ENCODE measurements around the gene INS.
A peak's percentile ranks its signal among the peaks of the same experiment; 100 is the strongest.
"Not testable (repeated sequence)": the region's sequence is repeated elsewhere in the genome, so short reads cannot be mapped to it uniquely, and the experiment has no call there.

INS gene

DNA sequence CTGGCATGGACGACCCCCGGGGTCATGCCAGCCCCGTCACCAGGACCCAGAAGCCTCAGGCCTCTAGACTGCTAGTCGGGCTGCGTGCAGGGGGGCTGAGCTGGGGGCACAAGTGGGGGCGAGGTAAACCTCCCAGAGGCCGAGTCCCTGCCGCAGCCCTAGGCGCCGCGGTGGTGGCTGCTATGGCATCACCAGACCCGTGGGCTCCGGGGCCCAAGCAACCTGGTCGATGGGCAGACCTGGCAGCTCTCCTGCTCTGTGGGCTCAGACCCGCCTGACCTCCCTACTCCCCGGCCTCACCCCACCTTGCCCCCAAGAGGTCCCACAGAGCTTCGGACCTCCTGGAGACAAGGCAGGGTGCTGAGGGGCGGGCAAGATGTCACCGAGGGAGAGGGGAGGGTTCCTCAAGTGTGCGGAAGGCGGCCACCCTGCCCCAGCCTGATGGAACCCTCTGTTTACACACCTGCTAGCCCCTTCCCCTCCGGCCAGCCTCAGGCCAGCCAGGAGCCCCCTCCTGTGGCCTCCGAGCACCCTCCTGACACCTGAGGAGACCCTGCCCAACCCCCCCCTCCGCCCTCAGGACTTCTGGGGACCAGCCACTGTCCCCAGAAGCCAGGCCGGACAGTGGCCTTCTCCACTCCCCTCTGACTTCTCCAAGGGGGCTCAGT lies 31.2 kb downstream of the INS start:
- peaks cover 80% of the 10 kb centered on the region for H3K27me3 Mint-ChIP-seq
- H3K4me1 Mint-ChIP-seq: no peaks in the 10 kb centered on the region
- no peak for ATAC-seq
- no peak overlapping the region for H3K4me3 Mint-ChIP-seq
- no peak overlapping the region for H3K27ac Mint-ChIP-seq
- no peaks in the 10 kb centered on the region for H3K36me3 Mint-ChIP-seq
- H3K9me3 Mint-ChIP-seq: peaks cover 33% of the 10 kb centered on the region

DNA sequence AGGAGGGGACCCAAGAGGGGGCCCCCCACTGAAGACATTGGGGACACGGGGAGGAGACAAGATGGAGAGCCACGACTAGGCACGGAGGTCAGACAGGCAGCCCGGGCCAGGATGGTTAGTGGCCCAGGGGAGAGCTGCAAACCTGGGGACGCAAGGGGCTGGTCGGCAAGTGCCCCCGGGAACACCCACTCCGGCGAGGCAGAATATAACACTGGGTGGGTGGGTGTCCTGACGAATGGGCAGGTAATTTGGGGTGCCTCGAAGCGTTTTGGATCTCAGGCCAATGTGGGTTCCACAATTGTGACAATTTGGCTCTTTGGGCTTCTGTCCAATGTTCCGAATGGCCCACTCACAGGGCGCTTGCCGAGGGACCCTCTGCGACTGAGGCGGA lies 31.7 kb downstream of the INS start:
- Mint-ChIP-seq H3K36me3 (no peaks in the 10 kb centered on the region), H3K27ac (no peak overlapping the region), H3K4me3 (no peak overlapping the region), H3K4me1 (no peaks in the 10 kb centered on the region), H3K27me3 (peaks cover 80% of the 10 kb centered on the region), H3K9me3 (peaks cover 36% of the 10 kb centered on the region)
- no peak for ATAC-seq

- Mint-ChIP-seq H3K27me3 (peaks cover 80% of the 10 kb centered on the region), H3K9me3 (peaks cover 36% of the 10 kb centered on the region), H3K36me3 (no peaks in the 10 kb centered on the region), H3K4me3 (no peak overlapping the region), H3K27ac (no peak overlapping the region), H3K4me1 (no peaks in the 10 kb centered on the region)
- peak; percentile 5 for ATAC-seq
Observed at GRCh38 chr11:2128511-2129307, 32.3 kb downstream of the INS start.

GRCh38 chr11:2128130-2128510 lies 32.9 kb downstream of the INS start:
- H3K27me3 Mint-ChIP-seq: peaks cover 80% of the 10 kb centered on the region

DNA sequence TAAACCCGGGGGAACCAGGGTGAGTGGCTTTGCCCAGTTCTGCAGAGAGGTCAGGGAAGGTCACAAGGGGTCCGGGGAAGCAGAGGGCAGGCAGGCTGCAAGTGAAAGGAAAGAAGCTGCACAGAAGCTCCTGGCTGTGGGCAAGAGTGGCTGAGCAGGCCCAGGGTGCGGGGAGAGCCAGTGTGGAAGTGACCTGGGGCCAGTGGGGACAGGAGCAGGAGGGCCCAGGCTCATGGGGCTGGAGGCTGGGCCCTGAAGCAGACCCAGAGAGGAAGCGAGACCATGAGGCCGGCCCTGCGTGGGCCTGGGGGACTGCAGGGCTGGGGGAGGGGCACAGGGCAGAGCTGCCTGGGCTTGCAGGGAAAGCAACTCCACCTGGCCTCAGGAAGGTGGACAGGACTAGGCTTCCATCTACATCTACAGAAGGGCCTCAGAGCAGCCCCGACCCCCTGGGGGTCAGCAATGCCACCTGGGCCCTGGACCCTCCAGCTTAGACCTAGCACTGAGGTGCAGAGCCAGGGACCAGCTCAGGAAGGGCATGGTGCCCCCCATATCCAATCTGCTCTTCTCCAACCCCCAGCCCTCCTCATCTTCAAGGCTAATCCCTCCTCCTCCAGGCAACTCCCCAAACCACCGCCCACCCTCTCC lies 33.4 kb downstream of the INS start:
- no peaks in the 10 kb centered on the region for H3K36me3 Mint-ChIP-seq
- no peak overlapping the region for H3K27ac Mint-ChIP-seq
- no peaks in the 10 kb centered on the region for H3K4me1 Mint-ChIP-seq
- peaks cover 78% of the 10 kb centered on the region for H3K27me3 Mint-ChIP-seq
- peak; percentile 14 for ATAC-seq
- no peak overlapping the region for H3K4me3 Mint-ChIP-seq
- peaks cover 36% of the 10 kb centered on the region for H3K9me3 Mint-ChIP-seq

More at GRCh38 chr11:2128130-2128510, 32.9 kb downstream of the INS start:
- H3K9me3 Mint-ChIP-seq: peaks cover 36% of the 10 kb centered on the region
- no peaks in the 10 kb centered on the region for H3K4me1 Mint-ChIP-seq
- no peaks in the 10 kb centered on the region for H3K36me3 Mint-ChIP-seq
- no peak overlapping the region for H3K27ac Mint-ChIP-seq
- peak; percentile 3 for ATAC-seq
- no peak overlapping the region for H3K4me3 Mint-ChIP-seq

GRCh38 chr11:2126520-2127085 lies 34.4 kb downstream of the INS start:
- H3K27me3 Mint-ChIP-seq: peaks cover 75% of the 10 kb centered on the region
- H3K27ac Mint-ChIP-seq: no peak overlapping the region
- no peaks in the 10 kb centered on the region for H3K4me1 Mint-ChIP-seq
- peak; percentile 25 for ATAC-seq
- H3K9me3 Mint-ChIP-seq: peaks cover 31% of the 10 kb centered on the region
- no peaks in the 10 kb centered on the region for H3K36me3 Mint-ChIP-seq
- no peak overlapping the region for H3K4me3 Mint-ChIP-seq

- peaks cover 70% of the 10 kb centered on the region for H3K27me3 Mint-ChIP-seq
Observed at GRCh38 chr11:2124736-2125484, 36.1 kb downstream of the INS start.

DNA sequence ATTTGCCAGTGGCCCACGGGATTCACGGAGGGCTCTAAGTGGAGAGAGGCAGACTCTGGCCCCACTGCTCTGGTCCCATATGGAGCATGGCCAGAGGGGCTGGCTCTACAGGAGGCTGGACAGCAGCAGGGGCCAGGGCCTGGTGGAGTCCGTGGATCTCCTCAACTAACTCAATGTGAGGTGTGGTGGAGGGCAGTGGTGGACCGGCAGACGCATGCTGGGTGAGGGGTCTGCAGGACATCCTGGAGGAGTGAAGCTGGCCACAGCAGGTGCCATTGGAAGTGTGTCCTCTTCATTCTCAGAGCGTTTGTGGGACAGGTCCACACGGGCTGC lies 37.4 kb downstream of the INS start:
- Mint-ChIP-seq H3K4me1 (no peaks in the 10 kb centered on the region), H3K9me3 (peaks cover 23% of the 10 kb centered on the region), H3K27me3 (peaks cover 64% of the 10 kb centered on the region), H3K4me3 (no peak overlapping the region), H3K27ac (no peak overlapping the region), H3K36me3 (no peaks in the 10 kb centered on the region)
- no peak for ATAC-seq

More at GRCh38 chr11:2124736-2125484, 36.1 kb downstream of the INS start:
- H3K4me3 Mint-ChIP-seq, H3K4me1 Mint-ChIP-seq, H3K36me3 Mint-ChIP-seq, H3K27ac Mint-ChIP-seq, ATAC-seq: not testable (repeated sequence)
- H3K9me3 Mint-ChIP-seq: peaks cover 23% of the 10 kb centered on the region

GRCh38 chr11:2122907-2123627 lies 37.9 kb downstream of the INS start:
- H3K36me3 Mint-ChIP-seq: no peaks in the 10 kb centered on the region
- peaks cover 70% of the 10 kb centered on the region for H3K27me3 Mint-ChIP-seq
- H3K4me1 Mint-ChIP-seq: no peaks in the 10 kb centered on the region
- no peak for ATAC-seq
- no peak overlapping the region for H3K4me3 Mint-ChIP-seq
- no peak overlapping the region for H3K27ac Mint-ChIP-seq
- peaks cover 23% of the 10 kb centered on the region for H3K9me3 Mint-ChIP-seq

- Mint-ChIP-seq H3K9me3 (peaks cover 23% of the 10 kb centered on the region), H3K4me3 (no peak overlapping the region), H3K27ac (no peak overlapping the region), H3K27me3 (peaks cover 67% of the 10 kb centered on the region), H3K36me3 (no peaks in the 10 kb centered on the region), H3K4me1 (no peaks in the 10 kb centered on the region)
- ATAC-seq: no peak
Observed at GRCh38 chr11:2122222-2122906, 38.6 kb downstream of the INS start.

DNA sequence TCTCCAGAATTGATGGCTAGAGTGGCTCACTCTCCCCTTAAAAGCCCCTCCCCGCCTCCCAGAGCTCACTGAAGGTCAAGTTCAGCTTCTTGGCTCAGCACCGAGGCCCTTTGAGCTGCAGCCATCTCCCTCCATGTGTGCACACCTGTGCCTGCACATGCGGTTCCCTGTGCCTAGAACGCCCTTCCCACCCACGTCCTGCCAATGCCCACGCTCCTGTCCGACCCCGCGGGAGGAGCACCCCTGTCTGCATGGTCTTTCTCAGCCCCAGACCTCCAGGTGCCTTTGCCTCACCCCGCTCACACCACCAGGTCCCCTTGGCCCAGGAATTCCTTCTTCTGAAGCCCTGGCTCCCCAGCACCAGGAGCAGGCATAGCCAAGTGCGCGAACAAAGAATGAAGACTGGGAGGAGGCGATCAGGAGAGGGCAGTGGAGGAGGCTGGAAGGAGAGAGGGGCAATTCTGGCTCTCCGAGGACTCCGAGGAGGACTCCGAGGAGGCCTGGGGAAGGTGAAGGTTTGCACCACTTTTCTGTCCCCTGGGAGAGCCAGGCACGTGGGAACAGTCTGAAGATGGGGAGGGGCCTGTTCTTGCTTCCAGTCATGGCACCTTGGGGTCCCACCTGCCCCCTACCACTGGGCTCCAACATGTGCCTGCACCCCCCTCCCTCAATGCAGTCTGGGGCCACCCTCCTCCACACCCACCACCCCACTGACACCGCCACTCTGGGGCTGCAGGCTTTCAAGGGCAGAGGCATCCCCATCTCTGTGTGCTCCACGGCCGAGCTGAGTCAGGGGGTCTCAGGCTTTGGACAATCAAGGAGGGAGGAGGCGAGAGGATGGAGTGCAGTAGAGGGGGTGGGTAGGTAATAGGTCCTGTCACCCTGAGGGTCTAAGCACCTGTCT lies 39.5 kb downstream of the INS start:
- ATAC-seq: no peak
- no peaks in the 10 kb centered on the region for H3K36me3 Mint-ChIP-seq

DNA sequence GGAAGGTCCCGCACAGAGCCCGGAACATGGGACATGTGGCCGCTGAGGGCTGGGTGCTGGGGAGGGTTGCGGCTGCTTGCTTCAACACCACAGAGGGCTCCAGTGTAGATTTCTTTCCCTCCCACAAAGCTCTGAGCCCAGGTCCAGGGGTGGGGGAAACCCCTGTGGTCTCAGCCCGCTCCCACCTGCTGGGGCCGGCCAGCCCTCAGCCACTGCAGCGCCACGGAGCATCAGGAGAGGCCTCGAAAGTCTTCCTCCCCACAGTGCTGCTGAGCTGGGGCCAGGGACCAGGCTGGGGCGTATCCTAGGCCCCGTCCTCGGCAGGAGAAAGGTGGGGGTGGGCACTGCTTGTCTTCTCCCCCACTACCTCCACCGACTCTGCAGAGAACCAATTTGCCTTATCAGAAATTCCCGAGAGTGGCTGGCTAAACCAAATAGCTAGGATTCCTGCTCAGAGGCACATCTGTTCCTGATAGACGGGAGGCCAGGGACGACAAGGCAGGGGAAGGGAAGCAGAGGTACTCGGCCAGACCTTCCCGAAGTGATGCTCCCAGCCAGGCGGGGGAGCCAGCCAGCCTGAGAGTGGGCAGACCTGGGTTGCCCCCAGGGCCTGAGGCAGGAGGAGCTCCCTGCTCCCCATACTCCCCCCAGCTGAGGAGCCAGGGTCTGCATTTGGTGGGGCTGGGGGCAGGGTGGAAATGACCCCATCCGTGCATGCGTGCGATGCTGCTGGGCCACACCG lies 40.5 kb downstream of the INS start:
- ATAC-seq: no peak
- Mint-ChIP-seq H3K27ac (no peak overlapping the region), H3K9me3 (peaks cover 16% of the 10 kb centered on the region), H3K36me3 (no peaks in the 10 kb centered on the region), H3K4me3 (no peak overlapping the region), H3K4me1 (no peaks in the 10 kb centered on the region), H3K27me3 (peaks cover 57% of the 10 kb centered on the region)

More for the DNA sequence above, 39.5 kb downstream of the INS start:
- Mint-ChIP-seq H3K27ac (no peak overlapping the region), H3K4me1 (no peaks in the 10 kb centered on the region), H3K27me3 (peaks cover 58% of the 10 kb centered on the region), H3K4me3 (no peak overlapping the region), H3K9me3 (peaks cover 21% of the 10 kb centered on the region)

GRCh38 chr11:2118677-2119076 lies 42.3 kb downstream of the INS start:
- Mint-ChIP-seq H3K27ac (no peak overlapping the region), H3K4me3 (no peak overlapping the region), H3K27me3 (peaks cover 54% of the 10 kb centered on the region), H3K9me3 (peaks cover 6% of the 10 kb centered on the region), H3K36me3 (no peaks in the 10 kb centered on the region), H3K4me1 (no peaks in the 10 kb centered on the region)
- ATAC-seq: no peak
